Cardiac fibroblast (primary cell): Measurements from ENCODE around the gene RBP3.
A peak's percentile ranks its signal among the peaks of the same experiment; 100 is the strongest.

Source experiments
- DNase-seq, 2 donors: peaks; one replicate each; pipeline versions ENCODE4 v3.0.0 to v3.0.0-alpha.2; 2010; ENCODE audit warnings: low read depth in 2 of 2
- H3K4me3 ChIP-seq, 2 donors: replicated peaks in 1 of 2; 1 replicate in 1 of 2; 2 replicates in 1 of 2; pipeline ENCODE4 v1.5.1; 2011; ENCODE audit warnings: low read depth in 2 of 2, low read length in 2 of 2, mild to moderate bottlenecking in 2 of 2, moderate library complexity in 1 of 2
- CTCF ChIP-seq: IDR thresholded peaks from one replicate; pipeline ENCODE4 v1.5.1; 2011; ENCODE audit warnings: low read depth, mild to moderate bottlenecking, low read length, inconsistent platforms

The RBP3 gene

DNA sequence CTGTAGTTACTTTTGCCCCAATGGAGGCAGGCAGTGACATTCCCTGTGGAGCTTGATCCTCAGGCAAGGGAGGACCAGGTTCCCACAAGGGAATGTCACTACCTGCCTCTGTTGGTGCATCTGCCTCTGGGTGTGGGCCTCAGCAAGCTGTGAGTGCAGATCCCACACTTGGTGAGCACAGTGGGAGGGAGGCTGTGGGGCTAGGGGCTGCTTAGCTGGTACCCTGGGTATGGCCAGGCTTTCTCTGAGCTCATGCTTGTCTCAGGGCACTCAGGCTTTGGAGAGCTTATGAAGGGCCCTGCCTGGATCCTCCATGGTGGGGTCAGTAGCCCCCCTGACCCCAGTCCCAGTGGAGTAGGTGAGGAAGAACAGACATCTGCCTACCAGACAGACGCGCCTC is 52.1 kb downstream of the RBP3 start:
- H3K4me3 ChIP-seq, result no peak overlapping the region
- no peak for TF ChIP-seq CTCF
- DNase-seq, result no peak

DNA sequence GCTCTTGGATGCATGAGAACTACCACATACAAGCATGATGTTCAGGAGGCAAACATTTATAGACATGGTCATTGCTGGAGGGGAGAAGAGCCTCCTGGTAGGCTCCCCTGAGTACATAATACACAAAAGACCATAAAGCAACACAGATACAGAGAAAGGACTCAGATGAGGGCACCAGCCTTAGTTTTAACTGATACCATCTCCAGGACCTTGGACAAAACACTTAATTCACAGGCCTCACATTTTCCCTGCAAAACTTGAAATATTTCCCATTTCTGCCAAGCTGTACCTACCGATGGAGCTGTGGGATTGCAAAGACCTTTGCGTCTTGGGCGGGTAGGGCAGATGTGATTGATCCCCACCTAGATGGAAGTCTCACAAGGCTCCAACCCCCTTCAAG is 52.6 kb downstream of the RBP3 start:
- H3K4me3 ChIP-seq, result no peak overlapping the region
- no peak for TF ChIP-seq CTCF
- DNase-seq, result no peak

DNA sequence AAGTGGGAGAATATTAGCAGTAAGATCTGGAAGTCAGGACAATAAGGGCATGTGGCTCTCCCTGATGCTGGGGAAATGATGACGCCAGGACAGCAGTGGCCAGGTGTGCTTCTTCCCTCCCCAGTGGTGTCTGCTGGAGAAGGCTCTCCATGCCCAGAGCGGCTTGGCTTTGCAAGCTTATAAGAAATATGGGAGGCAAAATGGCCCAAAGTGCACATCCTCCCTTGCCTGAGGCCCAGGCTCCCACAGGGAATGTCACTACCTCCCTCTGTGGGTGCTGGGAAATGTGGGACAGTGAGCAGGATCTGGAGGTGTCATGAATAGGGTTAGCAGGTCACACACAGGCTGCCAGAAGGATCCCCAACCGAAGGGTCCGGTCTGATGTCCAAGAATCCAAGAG is 53.0 kb downstream of the RBP3 start:
- no peak for DNase-seq
- no peak for TF ChIP-seq CTCF

DNA sequence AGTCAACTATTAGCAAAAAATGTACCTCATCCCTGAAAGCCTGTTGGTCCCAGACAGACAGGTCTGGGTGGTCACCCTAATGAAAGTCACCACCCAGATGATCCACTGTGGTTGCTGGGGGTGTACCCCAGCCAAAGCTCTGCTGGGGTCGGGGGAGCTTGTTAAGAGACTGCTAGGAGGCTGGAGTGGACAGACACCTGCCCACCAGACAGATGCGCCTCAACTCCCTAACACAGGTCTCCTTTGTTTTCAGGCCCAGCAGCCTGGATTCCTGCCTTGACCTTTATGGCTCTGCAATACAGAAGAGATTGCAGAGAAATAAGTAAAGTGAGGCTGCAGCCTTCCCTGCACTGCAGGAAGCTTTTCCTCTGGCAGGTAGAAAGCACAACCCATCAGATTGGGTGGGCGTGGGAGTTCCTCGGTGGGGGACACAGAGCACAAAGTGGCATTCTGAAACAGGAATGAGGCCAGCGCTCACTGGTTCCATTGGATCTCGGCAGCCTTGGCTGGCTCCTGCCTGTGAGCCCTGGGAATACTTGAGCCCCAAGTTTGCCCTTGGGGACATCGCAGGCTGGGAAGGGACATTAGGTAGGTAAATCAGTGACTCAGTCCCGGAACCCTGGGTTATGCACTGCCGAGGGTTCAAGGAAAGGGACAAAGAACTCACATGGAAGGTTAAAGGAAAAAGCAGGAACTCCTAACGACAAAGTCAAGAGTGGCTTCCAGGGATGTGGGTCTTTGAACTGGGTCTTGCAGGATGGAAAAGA is 53.9 kb downstream of the RBP3 start:
- no peak for TF ChIP-seq CTCF
- no peak overlapping the region for H3K4me3 ChIP-seq
- DNase-seq, result no peak

More for the DNA sequence above, 53.0 kb downstream of the RBP3 start:
- no peak overlapping the region for H3K4me3 ChIP-seq

- TF ChIP-seq CTCF, result no peak
- H3K4me3 ChIP-seq, result no peak overlapping the region
- peak; percentile 87 to 90 for DNase-seq
These were observed 54.6 kb downstream of the RBP3 start for GRCh38 chr10:47402641-47403301.

- no peak for TF ChIP-seq CTCF
- no peak overlapping the region for H3K4me3 ChIP-seq
- DNase-seq, result peak in 1 of 2 donors; percentile 42
These were observed 55.5 kb downstream of the RBP3 start for GRCh38 chr10:47403446-47404318.
